RCC 7860 (cell line): ENCODE data around the gene DACT2.
"Not testable (repeated sequence)": the region's sequence is repeated elsewhere in the genome, so short reads cannot be mapped to it uniquely, and the experiment has no call there.

Experiments
- DNase-seq: peaks from one replicate; pipeline ENCODE4 v3.0.0-alpha.2; 2015; ENCODE audit warnings: low spot score
- FAIRE-seq: peaks from 2 replicates; lab custom pipeline; 2012; peaks lifted over from hg19 to GRCh38; lab: Jason Lieb, UNC

The DACT2 gene

GRCh38 chr6:168269455-168270243 lies 49.9 kb downstream of the DACT2 start:
- FAIRE-seq, result no peak
- DNase-seq, result no peak

GRCh38 chr6:168268755-168269154 lies 50.8 kb downstream of the DACT2 start:
- DNase-seq (no peak), FAIRE-seq (no peak)

GRCh38 chr6:168267779-168268178 lies 51.8 kb downstream of the DACT2 start:
- not testable (repeated sequence) for DNase-seq, FAIRE-seq

GRCh38 chr6:168265827-168266815 lies 53.5 kb downstream of the DACT2 start:
- DNase-seq, result no peak
- no peak for FAIRE-seq

GRCh38 chr6:168265394-168265793 lies 54.2 kb downstream of the DACT2 start:
- DNase-seq (no peak), FAIRE-seq (no peak)

DNA sequence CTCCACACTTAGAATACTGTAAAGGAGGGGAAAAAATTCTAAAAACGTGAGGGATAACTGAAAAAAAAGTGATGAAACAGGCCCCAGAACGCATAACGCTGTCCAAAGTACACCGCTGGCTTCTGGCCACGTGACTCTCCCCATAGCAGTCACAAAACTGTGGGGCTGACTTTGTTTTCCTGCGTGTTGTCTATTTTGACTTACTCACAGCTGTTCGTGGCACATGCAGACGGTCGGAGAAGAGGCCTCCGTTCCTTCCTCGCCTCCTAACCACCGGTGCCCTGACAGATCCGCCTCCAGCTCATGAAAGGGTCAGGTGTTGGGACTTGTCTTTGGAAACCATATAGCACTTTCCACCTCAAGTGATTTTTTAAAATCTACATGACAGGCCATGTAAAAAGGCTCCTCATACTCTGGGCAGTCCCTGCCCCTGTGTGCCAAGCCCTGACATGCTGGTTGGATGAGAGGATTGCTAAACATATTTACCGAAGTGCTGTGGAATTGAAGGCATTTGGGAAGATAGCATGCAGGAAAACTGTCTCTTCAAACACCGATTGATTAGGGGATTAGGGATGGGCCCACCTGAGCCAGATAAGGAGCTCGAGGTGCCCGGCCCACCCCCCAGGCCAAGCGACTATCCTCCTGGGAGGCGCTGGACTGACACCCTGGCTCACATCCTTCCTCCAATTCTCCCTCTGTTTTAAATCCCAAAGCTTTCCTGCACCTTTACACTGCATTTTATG lies 54.8 kb downstream of the DACT2 start:
- FAIRE-seq, result no peak
- no peak for DNase-seq

DNA sequence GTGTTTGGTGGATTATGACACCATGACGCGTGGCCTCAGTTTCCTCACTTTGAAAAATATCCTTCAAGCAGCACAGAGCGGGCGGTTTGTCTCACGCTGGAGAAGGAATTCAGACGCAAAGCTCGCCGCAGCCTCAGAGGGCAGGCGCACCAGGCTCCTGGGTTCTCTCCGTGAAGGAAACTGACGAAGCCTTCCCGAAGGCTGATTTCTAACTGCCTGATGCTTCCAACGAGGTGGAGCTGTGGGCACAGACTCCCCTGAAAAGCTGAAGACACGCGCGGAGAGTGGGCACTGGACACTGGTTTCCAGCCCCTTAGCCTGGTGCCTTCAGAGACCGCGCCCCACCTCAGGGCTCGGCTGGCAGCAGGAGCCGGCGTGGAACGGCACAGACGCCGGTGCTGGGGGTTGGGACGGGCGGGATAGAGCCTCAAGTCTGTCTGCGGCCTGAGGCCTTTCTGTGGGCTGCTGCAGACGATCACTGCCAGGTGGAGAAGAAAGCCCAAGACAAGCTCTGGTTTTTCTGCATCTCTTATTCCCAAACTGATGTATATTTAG lies 56.1 kb downstream of the DACT2 start:
- DNase-seq, result no peak
- no peak for FAIRE-seq

DNA sequence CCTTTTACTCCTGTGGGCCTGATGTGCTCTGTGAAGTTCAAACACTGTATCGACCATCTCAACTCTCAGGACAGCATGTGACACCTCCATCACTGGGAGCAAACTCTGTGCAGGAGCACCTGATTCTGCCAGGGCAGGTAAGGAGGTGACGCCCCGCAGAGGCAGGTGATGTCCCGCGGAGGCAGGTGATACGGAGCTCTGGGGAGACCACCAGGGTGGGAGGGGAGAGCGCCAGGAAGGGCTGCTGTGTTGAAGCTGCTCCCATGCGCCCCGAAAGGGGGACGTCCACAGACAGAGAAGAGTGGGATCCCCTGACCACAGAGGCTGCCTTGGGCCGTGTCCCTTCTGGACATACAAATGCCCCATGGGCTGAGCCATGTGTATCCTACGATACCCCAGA lies 58.3 kb downstream of the DACT2 start:
- DNase-seq (no peak), FAIRE-seq (no peak)

- no peak for DNase-seq
- no peak for FAIRE-seq
These were observed 59.1 kb downstream of the DACT2 start for GRCh38 chr6:168260420-168260987.

DNA sequence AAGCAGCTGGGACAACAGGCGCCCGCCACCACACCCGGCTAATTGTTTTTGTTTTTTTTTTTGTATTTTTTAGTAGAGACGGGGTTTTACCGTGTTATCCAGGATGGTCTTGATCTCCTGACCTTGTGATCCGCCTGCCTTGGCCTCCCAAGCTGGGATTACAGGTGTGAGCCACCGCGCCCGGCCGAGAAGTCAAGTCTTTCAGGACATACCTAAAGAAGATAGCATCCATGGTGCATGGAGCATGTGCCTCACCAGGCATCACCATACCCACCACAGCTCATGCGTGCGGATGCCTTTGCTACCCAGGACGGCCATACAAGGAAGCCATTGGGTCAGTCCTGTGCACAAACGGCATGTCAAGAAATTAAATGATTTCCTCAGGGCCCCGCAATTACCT lies 60.8 kb downstream of the DACT2 start:
- FAIRE-seq (no peak), DNase-seq (no peak)

GRCh38 chr6:168256940-168257339 lies 62.6 kb downstream of the DACT2 start:
- DNase-seq (no peak), FAIRE-seq (no peak)
